Mammary epithelial cell (primary cell): ENCODE data around the gene HTR1E.

Experiments
- CTCF ChIP-seq, 2 donors: IDR thresholded peaks in 1 of 2; conservative IDR thresholded peaks in 1 of 2; 2 replicates each; pipeline ENCODE4 v1.5.1; 2011 to 2012; ENCODE audit warnings: inconsistent platforms in 2 of 2, low read length in 2 of 2, mild to moderate bottlenecking in 2 of 2, control low read depth in 1 of 2, low read depth in 1 of 2; ENCODE audit not compliant: insufficient read depth in 1 of 2; ENCODE audit errors: extremely low read depth in 1 of 2
- EZH2 ChIP-seq: IDR thresholded peaks from 2 replicates; pipeline ENCODE4 v1.6.1; 2012; ENCODE audit warnings: low read length, inconsistent platforms, borderline replicate concordance

DNA sequence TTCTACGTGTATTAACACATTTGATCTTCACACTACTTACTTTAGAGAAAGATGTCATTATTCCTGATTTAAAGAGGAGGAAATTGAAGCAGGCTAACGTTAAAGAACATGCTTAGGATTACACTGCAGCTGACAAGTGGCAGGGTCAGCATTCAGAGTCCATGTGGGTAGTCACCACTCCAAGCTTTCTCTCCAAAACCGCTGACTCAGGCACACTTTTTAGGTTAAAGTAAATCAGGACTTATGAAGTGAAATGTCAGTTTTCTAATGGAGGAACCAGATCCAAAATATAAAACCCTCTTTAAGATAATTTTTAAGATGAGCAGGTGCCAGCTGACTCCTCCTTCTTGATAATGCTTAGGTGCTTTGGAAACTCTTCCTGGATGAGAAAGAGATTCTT lies 75.4 kb downstream of the HTR1E start:
- TF ChIP-seq CTCF (conservative IDR thresholded peaks at IDR 0.05 in 1 of 2, IDR thresholded peaks at IDR 0.05 in 1 of 2; ENCODE audit: extremely low read depth in 1 of 2, insufficient read depth in 1 of 2, low read depth in 1 of 2, low read length in 2 of 2) (no peak), EZH2 (no peak)
